Measurements from ENCODE around the gene AMBRA1. TPM values are rescaled to one million over a fixed set of nuclear protein-coding genes. Genes with fewer than 3 reads are reported as not detected.
"Not testable (repeated sequence)": the region's sequence is repeated elsewhere in the genome, so short reads cannot be mapped to it uniquely, and the experiment has no call there.

AMBRA1 gene
- total RNA-seq, 1 donor from 2014 or later: 22.3 TPM

DNA sequence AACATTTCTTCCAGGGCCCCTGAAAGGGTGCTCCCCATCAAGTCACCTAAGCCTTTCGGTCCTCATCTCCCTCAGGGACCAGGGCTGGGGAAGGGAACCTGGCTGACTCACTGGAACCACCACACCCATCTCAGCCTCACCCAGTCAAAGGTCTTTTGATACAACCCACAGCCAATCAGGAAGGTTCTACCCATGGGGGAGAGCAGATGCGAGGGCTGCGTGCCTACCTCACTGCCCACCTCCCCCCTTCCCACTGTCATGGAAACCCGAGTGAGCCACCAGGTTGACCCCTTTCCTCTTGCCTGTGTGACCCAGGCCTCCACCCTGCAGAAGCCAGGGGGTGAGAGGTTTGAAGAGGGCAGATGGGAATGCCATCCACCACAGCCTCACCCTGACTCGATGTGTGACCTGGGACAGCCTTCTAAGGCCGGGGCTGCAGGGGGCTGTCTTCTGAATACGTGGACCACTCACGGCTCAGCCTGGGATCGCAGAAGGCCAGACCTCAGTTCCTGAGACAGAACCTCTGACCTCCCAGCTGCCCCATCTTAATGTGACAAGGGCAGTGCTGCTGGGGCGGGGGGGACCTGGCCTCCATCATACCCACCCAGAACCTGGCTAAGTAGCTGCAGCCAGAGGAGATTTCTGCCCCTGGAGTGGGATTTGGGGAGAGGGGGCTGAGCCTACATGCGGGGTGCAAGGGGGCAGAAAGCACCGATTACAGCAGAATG is 209.7 kb downstream of the AMBRA1 start:
- DNase-seq (ENCODE audit: low spot score): no peak

- DNase-seq (ENCODE audit: low spot score): no peak
Observed at GRCh38 chr11:46383404-46383758, 210.4 kb downstream of the AMBRA1 start.

- no peak for DNase-seq (ENCODE audit: low spot score)
Observed at GRCh38 chr11:46382646-46383403, 211.0 kb downstream of the AMBRA1 start.

DNA sequence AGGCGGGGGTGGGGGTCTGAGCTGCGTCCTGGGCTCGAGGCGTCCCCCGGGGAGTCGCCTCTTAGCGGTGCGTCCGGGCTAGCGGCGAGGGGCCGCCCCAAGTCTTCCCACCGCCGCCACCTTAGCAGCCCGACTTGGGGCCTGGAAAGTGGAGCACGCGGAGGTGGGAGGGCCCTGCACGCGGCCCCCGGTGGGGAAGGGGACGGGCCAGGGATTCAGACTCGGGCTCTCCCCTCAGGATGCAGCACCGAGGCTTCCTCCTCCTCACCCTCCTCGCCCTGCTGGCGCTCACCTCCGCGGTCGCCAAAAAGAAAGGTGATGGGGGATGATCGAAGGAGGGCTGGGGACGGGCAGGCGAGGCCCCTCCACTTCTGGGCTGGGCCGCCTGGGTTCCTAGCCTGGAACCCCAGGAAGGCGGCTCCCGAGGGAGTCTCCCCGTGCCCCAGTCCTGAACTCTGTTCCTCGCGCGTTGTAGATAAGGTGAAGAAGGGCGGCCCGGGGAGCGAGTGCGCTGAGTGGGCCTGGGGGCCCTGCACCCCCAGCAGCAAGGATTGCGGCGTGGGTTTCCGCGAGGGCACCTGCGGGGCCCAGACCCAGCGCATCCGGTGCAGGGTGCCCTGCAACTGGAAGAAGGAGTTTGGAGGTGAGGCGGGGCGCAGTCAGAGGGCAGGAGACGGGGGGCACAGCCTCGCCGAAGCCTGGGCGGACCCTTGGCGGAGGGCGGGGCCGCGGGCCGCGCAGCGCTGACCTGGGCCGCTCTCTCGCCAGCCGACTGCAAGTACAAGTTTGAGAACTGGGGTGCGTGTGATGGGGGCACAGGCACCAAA is 211.8 kb downstream of the AMBRA1 start:
- DNase-seq (ENCODE audit: low spot score): peak; percentile 88

GRCh38 chr11:46381048-46381818 is 212.6 kb downstream of the AMBRA1 start, which contains the start of gene MDK:
Gene MDK (plus strand): TSS chr11:46381669. CDS start chr11:46382058, 389 bp downstream.
- no peak for DNase-seq (ENCODE audit: low spot score)

GRCh38 chr11:46380340-46381047 is 213.3 kb downstream of the AMBRA1 start:
- DNase-seq (ENCODE audit: low spot score): peak; percentile 94

DNA sequence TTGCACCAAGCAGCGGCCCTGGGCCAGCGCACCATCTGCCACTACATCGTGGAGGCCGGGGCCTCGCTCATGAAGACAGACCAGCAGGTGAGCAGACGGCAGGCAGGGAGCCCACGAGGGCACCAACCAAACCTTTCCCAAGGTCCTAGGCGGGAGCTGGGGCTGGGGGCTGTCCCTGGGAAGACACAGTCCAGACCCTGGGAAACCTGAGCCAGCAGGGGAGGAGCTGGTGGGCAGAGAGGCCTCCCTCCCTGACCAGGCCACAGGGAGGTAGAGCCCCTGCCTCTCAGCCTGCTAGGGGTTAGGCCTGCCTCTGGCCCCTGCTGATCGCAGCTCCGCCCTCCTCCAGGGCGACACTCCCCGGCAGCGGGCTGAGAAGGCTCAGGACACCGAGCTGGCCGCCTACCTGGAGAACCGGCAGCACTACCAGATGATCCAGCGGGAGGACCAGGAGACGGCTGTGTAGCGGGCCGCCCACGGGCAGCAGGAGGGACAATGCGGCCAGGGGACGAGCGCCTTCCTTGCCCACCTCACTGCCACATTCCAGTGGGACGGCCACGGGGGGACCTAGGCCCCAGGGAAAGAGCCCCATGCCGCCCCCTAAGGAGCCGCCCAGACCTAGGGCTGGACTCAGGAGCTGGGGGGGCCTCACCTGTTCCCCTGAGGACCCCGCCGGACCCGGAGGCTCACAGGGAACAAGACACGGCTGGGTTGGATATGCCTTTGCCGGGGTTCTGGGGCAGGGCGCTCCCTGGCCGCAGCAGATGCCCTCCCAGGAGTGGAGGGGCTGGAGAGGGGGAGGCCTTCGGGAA is 214.1 kb downstream of the AMBRA1 start:
- DNase-seq (ENCODE audit: low spot score): not testable (repeated sequence)

GRCh38 chr11:46378811-46379481 is 214.9 kb downstream of the AMBRA1 start:
- no peak for DNase-seq (ENCODE audit: low spot score)

DNA sequence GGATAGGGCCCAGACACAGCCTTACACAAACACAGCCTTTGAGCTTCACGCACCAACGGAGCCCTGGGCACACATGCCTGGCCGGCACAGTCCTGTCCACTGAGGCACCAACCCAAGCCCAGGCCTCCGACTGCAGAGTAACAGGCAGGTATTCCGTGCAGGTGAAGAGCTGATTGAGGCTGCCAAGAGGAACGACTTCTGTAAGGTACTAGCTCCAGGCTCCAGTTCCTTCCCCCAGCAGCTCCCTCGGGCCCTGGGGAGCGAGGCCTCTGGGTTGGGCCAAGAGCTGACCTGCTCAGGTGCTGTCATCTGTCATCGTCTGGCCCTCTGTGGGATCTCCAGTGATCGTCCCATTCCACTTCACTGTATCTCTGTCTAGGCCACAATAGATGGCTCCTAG is 215.5 kb downstream of the AMBRA1 start:
- DNase-seq (ENCODE audit: low spot score): no peak

DNA sequence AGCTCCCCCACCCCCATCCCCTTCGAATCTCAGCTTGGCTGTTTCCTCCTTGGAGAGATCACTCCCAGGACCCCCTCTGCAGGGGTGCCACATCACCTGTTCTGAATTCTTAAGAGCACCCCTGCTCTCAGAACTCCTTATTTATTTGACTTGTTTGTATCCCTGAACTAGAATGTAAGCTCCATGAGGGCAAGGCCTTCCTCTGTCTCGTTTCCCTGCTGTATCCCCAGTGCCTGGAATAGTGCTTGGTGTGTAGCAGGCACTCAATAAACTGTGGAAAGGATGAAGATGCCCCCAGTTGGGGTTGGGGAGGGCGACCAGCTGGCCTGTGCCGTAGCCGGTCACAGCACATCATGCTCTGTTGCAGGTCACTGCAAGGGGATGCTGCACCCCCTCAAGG is 216.0 kb downstream of the AMBRA1 start:
- no peak for DNase-seq (ENCODE audit: low spot score)

DNA sequence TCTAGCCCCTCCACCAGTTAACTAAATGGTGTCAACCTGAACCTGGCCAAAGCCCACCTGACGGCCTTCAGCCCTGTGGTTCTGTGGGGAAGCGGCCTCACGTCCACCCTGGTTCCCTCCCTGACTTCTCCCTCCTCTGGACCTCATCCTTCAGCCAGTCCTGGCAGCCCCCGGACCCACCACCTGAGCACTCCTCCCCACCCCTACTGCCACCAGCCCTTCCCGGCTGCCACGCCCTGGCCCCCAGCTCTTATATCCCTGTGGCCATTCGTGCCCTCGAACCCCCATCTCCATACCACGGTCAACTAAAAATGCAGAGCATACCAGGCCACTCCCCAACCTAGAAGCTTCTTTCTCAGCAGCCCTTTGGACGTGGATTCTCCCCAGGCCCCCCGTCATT is 216.5 kb downstream of the AMBRA1 start:
- DNase-seq (ENCODE audit: low spot score): no peak

DNA sequence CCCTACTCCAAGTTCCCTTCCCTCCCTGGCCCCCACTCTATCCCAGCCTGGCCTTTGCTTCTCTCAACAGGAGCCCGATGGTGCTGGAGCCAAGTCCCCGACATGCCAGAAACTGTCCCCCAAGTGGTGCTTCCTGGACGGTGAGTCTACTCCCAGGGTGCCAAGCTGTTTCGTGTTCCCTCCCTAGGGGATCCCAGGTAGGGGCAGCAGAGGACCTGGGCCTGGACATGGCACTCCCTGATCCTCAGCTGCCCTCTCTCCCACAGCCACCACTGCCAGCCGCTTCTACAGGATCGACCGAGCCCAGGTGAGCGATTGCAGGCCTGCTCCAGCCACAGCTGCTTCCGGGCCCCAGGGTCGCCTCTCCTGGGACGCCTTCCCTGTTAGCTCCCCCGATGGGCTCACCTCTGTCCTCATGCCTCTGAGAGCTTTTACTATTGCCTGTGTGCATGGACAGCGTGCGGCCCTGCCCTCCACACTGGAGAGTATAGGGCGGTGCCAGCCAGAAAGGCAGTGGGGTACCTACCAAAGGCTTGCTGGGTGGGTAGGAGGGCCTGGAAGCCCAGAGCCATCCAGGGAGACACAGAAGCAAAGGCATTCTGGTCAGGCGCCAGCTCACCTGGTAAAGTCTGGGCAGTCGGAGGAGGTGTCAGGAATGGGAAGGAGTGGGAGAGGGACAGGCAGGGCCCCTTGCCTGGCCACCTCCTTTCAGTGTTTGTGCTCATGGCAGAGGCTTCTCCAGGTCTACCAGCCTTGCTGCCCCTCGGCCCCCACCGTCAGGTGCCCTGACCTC is 217.4 kb downstream of the AMBRA1 start:
- no peak for DNase-seq (ENCODE audit: low spot score)

DNA sequence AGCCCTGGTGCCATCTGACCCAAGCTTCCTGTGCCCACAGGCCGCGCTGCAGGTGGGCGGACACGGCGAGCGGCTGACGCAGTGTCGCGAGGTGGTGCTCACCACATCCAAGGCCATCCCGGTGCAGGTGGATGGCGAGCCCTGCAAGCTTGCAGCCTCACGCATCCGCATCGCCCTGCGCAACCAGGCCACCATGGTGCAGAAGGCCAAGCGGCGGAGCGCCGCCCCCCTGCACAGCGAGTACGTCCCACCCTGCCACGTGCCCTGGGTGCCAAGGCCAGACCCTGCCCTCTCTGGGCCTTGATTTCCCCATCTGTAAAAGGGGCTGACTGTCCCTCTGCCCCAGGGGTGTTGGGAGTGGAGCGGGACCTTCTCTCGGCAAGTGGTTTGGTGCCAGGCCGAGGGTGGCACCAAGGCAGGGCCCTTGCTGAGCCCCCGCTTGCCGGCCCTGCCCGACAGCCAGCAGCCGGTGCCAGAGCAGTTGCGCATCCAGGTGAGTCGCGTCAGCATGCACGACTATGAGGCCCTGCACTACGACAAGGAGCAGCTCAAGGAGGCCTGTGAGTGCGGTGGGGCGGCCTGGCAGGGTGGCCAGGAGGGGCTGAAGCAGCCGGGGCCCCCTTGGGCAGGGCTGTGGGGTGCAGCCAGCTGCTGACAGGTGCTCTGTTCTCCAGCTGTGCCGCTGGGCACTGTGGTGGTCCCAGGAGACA is 218.3 kb downstream of the AMBRA1 start:
- DNase-seq (ENCODE audit: low spot score): no peak

DNA sequence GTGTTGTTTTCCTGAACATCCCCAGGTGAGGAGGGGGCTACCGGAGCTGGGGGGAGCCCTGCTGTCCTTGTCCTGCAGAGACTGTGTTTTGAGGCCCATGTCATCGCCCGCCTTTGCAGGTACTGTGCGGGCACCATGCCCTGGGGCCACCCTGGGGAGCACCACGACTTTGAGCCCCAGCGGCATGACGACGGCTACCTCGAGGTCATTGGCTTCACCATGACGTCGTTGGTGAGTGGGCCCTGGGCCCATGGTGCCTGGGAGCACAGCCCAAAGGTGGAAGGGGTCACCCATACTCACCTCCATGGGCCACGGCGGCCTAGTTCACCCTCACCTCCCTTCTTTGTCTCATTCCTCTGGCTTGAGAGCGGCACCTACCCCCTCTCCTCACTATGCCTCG is 219.0 kb downstream of the AMBRA1 start:
- DNase-seq (ENCODE audit: low spot score): no peak

- no peak for DNase-seq (ENCODE audit: low spot score)
Observed at GRCh38 chr11:46373787-46374740, 219.8 kb downstream of the AMBRA1 start.

- DNase-seq (ENCODE audit: low spot score): not testable (repeated sequence)
Observed at GRCh38 chr11:46372501-46372900, 221.3 kb downstream of the AMBRA1 start.
